ENCODE measurements around the gene USP31.

- TF ChIP-seq ZFP3 (CRISPR knock-in tag; IDR thresholded peaks at IDR 0.05) = no peak
- no peak for TF ChIP-seq TOX (CRISPR knock-in tag; IDR thresholded peaks at IDR 0.05; ENCODE audit: borderline replicate concordance)
- no peak for TF ChIP-seq SNAI2 (CRISPR knock-in tag; IDR thresholded peaks at IDR 0.05)
- no peak for TF ChIP-seq ARNTL (CRISPR knock-in tag; IDR thresholded peaks at IDR 0.05; ENCODE audit: borderline replicate concordance, low read depth)
- TF ChIP-seq ZNF565 (CRISPR knock-in tag; conservative IDR thresholded peaks at IDR 0.05; ENCODE audit: low read depth) = no peak
- no peak for TF ChIP-seq OSR1 (CRISPR knock-in tag; IDR thresholded peaks at IDR 0.05)
- TF ChIP-seq PPARA (CRISPR knock-in tag; IDR thresholded peaks at IDR 0.05; ENCODE audit: borderline replicate concordance) = no peak
- no peak for TF ChIP-seq ZFP30 (CRISPR knock-in tag; IDR thresholded peaks at IDR 0.05)
- no peak for TF ChIP-seq CSRNP3 (CRISPR knock-in tag; IDR thresholded peaks at IDR 0.05)
- TF ChIP-seq TSHZ2 (CRISPR knock-in tag; IDR thresholded peaks at IDR 0.05) = no peak
- no peak for TF ChIP-seq RARB (CRISPR knock-in tag; IDR thresholded peaks at IDR 0.05)
- no peak for TF ChIP-seq CSDC2 (CRISPR knock-in tag; IDR thresholded peaks at IDR 0.05)
- no peak for TF ChIP-seq ZNF70 (CRISPR knock-in tag; IDR thresholded peaks at IDR 0.05)
These were observed 3.3 kb upstream of the USP31 start for GRCh38 chr16:23152386-23153178.

Measured in SK-N-SH treated with all-trans-retinoic acid at 6 μM for 48 hours (cell line).